ENCODE data around the gene BOD1L2.

The BOD1L2 gene

DNA sequence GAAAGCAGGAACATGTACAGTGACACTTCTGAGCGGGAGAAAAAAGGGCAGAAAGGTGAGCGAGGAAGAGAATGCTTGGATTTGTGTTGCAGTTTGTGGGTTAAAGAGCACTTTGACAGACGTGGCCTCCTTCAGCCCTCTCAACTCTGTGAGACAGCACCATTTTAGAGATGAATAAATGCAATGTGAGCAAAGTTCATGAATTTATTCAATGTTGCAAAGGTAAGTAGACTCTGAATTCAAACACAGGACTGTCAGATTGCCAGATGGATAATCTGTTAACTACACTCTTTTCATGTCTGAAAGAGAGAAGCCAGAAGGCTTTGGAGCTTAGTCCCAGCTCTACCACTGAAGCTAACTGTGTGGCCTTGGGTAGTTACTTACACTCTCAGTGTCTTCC lies 47.7 kb downstream of the BOD1L2 start:
- H3K4me2 ChIP-seq (ENCODE audit: low read depth, low read length, poor library complexity, severe bottlenecking): no peak overlapping the region
- H3K79me2 ChIP-seq (ENCODE audit: insufficient read depth, low read length): no peaks in the 10 kb centered on the region
- H3K9me2 ChIP-seq (replicated peaks; ENCODE audit: low read depth, low read length): no peaks in the 10 kb centered on the region
- no peaks in the 10 kb centered on the region for H3K36me3 ChIP-seq (ENCODE audit: insufficient read depth, low read length)
- no peak overlapping the region for H3K9ac ChIP-seq (ENCODE audit: low read depth, low read length, poor library complexity, severe bottlenecking)
- H3K27me3 ChIP-seq (ENCODE audit: insufficient read depth, low read length, poor library complexity, severe bottlenecking): no peaks in the 10 kb centered on the region
- no peaks in the 10 kb centered on the region for H4K20me1 ChIP-seq (ENCODE audit: insufficient read depth, low read length, poor library complexity, severe bottlenecking)
- H3K4me3 ChIP-seq (ENCODE audit: low read length, poor library complexity, severe bottlenecking): no peak overlapping the region
- no peaks in the 10 kb centered on the region for H3K4me1 ChIP-seq (ENCODE audit: insufficient read depth, low read length, poor library complexity, severe bottlenecking)
- TF ChIP-seq EZH2phosphoT487 (IDR thresholded peaks at IDR 0.05; ENCODE audit: borderline replicate concordance): no peak
- TF ChIP-seq CTCF (conservative IDR thresholded peaks at IDR 0.05; ENCODE audit: low read length): no peak
- no peaks in the 10 kb centered on the region for H3F3A ChIP-seq (ENCODE audit: low read depth)
- H2AFZ ChIP-seq (ENCODE audit: low read length): no peak overlapping the region
- no peaks in the 10 kb centered on the region for H3K9me3 ChIP-seq (ENCODE audit: insufficient read depth, low read depth, low read length)

DNA sequence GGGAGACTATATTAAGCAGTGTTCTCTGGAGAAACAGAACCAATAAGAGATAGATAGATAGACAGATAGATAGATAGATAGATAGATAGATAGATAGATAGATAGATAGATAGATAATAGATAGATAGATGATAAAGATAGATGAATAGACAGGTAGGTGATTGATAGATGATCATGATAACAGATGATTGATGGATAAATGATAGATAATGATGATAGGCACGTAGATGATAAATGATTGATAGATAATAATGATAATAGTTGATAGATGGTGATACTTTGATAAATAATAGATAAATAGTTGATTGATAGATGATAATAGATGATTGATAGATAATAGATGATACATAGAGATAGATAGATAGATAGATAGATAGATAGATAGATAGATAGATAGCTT lies 48.5 kb downstream of the BOD1L2 start:
- Histone ChIP-seq H4K20me1 (ENCODE audit: insufficient read depth, low read length, poor library complexity, severe bottlenecking) (no peaks in the 10 kb centered on the region), H3F3A (ENCODE audit: low read depth) (no peaks in the 10 kb centered on the region), H3K4me3 (ENCODE audit: low read length, poor library complexity, severe bottlenecking) (no peak overlapping the region), H3K4me1 (ENCODE audit: insufficient read depth, low read length, poor library complexity, severe bottlenecking) (no peaks in the 10 kb centered on the region), H3K9me3 (ENCODE audit: insufficient read depth, low read depth, low read length) (no peaks in the 10 kb centered on the region), H3K4me2 (ENCODE audit: low read depth, low read length, poor library complexity, severe bottlenecking) (no peak overlapping the region), H3K36me3 (ENCODE audit: insufficient read depth, low read length) (no peaks in the 10 kb centered on the region), H3K9me2 (replicated peaks; ENCODE audit: low read depth, low read length) (no peaks in the 10 kb centered on the region), H3K9ac (ENCODE audit: low read depth, low read length, poor library complexity, severe bottlenecking) (no peak overlapping the region), H2AFZ (ENCODE audit: low read length) (no peak overlapping the region), H3K27me3 (ENCODE audit: insufficient read depth, low read length, poor library complexity, severe bottlenecking) (no peaks in the 10 kb centered on the region), H3K79me2 (ENCODE audit: insufficient read depth, low read length) (no peaks in the 10 kb centered on the region)
- TF ChIP-seq EZH2phosphoT487 (IDR thresholded peaks at IDR 0.05; ENCODE audit: borderline replicate concordance): no peak
- TF ChIP-seq CTCF (conservative IDR thresholded peaks at IDR 0.05; ENCODE audit: low read length): no peak

GRCh38 chr18:57197261-57197660 lies 50.4 kb downstream of the BOD1L2 start:
- TF ChIP-seq CTCF (conservative IDR thresholded peaks at IDR 0.05; ENCODE audit: low read length) (no peak), EZH2phosphoT487 (IDR thresholded peaks at IDR 0.05; ENCODE audit: borderline replicate concordance) (no peak)
- Histone ChIP-seq H3K4me3 (ENCODE audit: low read length, poor library complexity, severe bottlenecking) (no peak overlapping the region), H3K27me3 (ENCODE audit: insufficient read depth, low read length, poor library complexity, severe bottlenecking) (no peaks in the 10 kb centered on the region)

More at GRCh38 chr18:57197261-57197660, 50.4 kb downstream of the BOD1L2 start:
- Histone ChIP-seq H3K4me1 (ENCODE audit: insufficient read depth, low read length, poor library complexity, severe bottlenecking) (no peaks in the 10 kb centered on the region), H3K36me3 (ENCODE audit: insufficient read depth, low read length) (no peaks in the 10 kb centered on the region), H3K9ac (ENCODE audit: low read depth, low read length, poor library complexity, severe bottlenecking) (no peak overlapping the region), H3K4me2 (ENCODE audit: low read depth, low read length, poor library complexity, severe bottlenecking) (no peak overlapping the region), H3K9me3 (ENCODE audit: insufficient read depth, low read depth, low read length) (no peaks in the 10 kb centered on the region), H2AFZ (ENCODE audit: low read length) (no peak overlapping the region), H4K20me1 (ENCODE audit: insufficient read depth, low read length, poor library complexity, severe bottlenecking) (no peaks in the 10 kb centered on the region), H3K9me2 (replicated peaks; ENCODE audit: low read depth, low read length) (no peaks in the 10 kb centered on the region), H3F3A (ENCODE audit: low read depth) (no peaks in the 10 kb centered on the region), H3K79me2 (ENCODE audit: insufficient read depth, low read length) (no peaks in the 10 kb centered on the region)

Data from Loucy (cell line).